ENCODE results near the gene UCK2. TPM values are rescaled to one million over a fixed set of nuclear protein-coding genes. Genes with fewer than 3 reads are reported as not detected.
A peak's percentile ranks its signal among the peaks of the same experiment; 100 is the strongest.

Gene UCK2
- total RNA-seq, 1 donor from 2014 or later, result 110 TPM

DNA sequence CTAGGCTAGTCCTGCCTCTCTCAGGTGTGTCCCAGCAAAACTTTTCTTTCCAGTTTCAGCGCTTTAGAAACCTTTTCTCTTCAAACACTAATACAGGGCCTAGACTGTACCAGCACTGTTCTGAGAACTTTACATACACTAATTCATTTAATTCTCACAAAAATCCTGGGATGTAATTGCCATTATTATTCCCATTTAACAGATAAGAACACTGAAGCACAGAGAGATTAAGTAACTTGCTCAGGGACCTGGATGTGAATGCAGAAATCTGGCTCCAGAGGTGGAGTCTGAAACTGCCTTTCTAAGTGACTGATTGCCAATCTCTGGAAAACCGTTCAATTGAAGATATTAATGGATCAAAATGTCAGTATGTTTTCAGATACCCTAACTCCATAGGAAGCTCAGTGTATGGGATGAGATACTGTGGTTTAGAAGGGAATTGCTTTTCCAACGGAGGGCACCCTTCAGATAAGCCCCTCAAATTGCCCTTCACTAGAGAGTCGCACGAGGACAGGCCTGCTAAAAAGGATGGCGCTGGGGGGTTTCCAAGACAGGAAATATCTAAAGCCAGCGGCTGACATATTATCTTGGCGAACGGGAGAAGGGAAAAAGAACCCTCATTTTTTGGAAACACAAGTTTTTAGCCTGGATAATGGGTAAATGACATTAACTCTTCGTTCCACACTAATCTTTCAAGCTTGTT is 698 bp upstream of the UCK2 start:
- Mint-ChIP-seq H3K36me3 (ENCODE audit: low read depth) (peaks cover 7% of the 10 kb centered on the region), H3K4me3 (peak overlapping the region; percentile 97), H3K27me3 (peaks cover 17% of the 10 kb centered on the region), H3K9me3 (no peaks in the 10 kb centered on the region), H3K4me1 (peaks cover 13% of the 10 kb centered on the region), H3K27ac (peak overlapping the region; percentile 82)
- DNase-seq, result no peak
- intact Hi-C loops (cut with micrococcal nuclease), result loop anchor here (1.0 to 5.0 kb wide), 5 partner anchors 57 to 666 kb away; partner anchors contain the start of gene MGST3

DNA sequence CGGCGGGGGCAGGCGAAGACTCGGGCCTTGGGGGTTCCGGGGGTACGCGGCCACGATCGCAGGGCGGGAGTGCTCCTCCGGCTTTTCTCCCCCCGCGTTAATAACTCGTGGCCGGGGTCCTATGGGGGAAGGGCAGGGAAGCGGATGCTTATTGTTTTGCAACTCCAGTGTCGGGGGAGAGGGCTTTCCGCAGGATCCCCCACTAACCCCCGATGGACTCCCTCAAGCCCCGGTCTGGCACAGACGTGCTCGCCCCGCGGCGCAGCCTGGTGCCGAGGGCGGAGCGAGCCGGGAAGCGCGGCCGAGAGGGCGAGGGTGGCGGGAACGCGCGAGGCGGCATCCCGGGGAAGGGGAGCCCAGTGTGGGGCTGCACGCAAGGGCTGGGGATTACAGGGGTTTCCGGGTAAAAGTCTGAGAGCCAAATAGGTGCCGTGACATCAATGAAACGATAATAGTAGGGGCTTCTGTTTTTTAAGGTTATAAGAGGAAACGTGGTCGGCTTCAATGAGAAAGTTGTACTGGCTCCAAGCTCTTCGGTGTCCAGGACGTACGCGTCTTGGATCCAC is 772 bp downstream of the UCK2 start:
- peak overlapping the region; percentile 95 for H3K27ac Mint-ChIP-seq
- peaks cover 16% of the 10 kb centered on the region for H3K27me3 Mint-ChIP-seq
- no peaks in the 10 kb centered on the region for H3K9me3 Mint-ChIP-seq
- peak; percentile 85 for DNase-seq
- H3K36me3 Mint-ChIP-seq (ENCODE audit: low read depth), result peaks cover 9% of the 10 kb centered on the region
- intact Hi-C loops (cut with micrococcal nuclease), result loop anchor here (2.0 to 5.0 kb wide), 3 partner anchors 15 to 664 kb away; no protein-coding TSS in a partner anchor
- H3K4me1 Mint-ChIP-seq, result peaks cover 19% of the 10 kb centered on the region
- peak overlapping the region; percentile 97 for H3K4me3 Mint-ChIP-seq

DNA sequence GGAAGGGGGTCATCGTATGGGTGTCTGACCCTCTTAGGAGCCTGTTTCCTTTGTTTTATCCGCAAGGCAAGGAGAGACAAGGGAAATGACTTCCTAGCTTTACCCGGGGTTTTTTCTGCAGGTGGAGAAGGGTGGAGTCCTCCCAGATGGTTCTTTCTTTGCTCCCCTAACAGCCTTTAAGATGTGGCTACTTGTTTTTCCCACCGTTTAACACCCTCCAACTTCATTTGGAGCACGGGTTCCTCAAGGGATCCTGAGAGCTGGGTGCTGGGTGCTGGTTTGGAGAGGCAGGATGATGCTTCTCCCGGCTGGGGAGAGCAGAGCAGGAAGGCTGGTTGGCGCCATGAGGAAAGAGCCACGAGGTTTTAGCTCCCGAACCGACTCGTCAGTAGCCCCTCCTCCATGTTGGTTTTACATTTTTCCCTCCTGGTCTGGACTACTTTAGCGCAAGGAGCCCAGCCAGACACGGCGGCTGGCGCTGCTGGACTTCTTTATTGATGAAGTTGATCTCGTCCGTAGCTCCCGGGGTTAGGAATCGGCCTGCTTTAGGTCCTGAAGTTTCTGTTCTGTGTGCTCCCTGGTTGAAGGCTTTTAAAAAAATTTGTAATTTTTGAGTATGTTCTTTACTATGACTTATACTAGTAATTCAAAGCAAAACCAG is 1.4 kb downstream of the UCK2 start:
- Mint-ChIP-seq H3K27ac (peak overlapping the region; percentile 95), H3K4me1 (peaks cover 24% of the 10 kb centered on the region), H3K36me3 (ENCODE audit: low read depth) (peaks cover 11% of the 10 kb centered on the region), H3K4me3 (peak overlapping the region; percentile 97), H3K9me3 (no peaks in the 10 kb centered on the region), H3K27me3 (peaks cover 13% of the 10 kb centered on the region)
- peak; percentile 69 for DNase-seq
- intact Hi-C loops (cut with micrococcal nuclease), result loop anchor here (2.0 to 5.0 kb wide), 3 partner anchors 14 to 664 kb away; no protein-coding TSS in a partner anchor

- DNase-seq, result no peak
- H3K4me1 Mint-ChIP-seq, result peaks cover 26% of the 10 kb centered on the region
- H3K36me3 Mint-ChIP-seq (ENCODE audit: low read depth), result peaks cover 11% of the 10 kb centered on the region
- H3K27ac Mint-ChIP-seq, result no peak overlapping the region
- intact Hi-C loops (cut with micrococcal nuclease), result loop anchor here (2.0 to 5.0 kb wide), 3 partner anchors 13 to 662 kb away; no protein-coding TSS in a partner anchor
- peak overlapping the region; percentile 97 for H3K4me3 Mint-ChIP-seq
- H3K9me3 Mint-ChIP-seq, result no peaks in the 10 kb centered on the region
- H3K27me3 Mint-ChIP-seq, result peaks cover 8% of the 10 kb centered on the region
These were observed 2.5 kb downstream of the UCK2 start for GRCh38 chr1:165829888-165830287.

GRCh38 chr1:165831146-165831545 is 3.7 kb downstream of the UCK2 start:
- Mint-ChIP-seq H3K4me3 (no peak overlapping the region), H3K36me3 (ENCODE audit: low read depth) (peaks cover 11% of the 10 kb centered on the region), H3K27me3 (peaks cover under 1% of the 10 kb centered on the region), H3K27ac (no peak overlapping the region), H3K9me3 (no peaks in the 10 kb centered on the region), H3K4me1 (peaks cover 26% of the 10 kb centered on the region)
- DNase-seq, result no peak
- intact Hi-C loops (cut with micrococcal nuclease), result no loop called here

- Mint-ChIP-seq H3K27ac (no peak overlapping the region), H3K4me3 (no peak overlapping the region), H3K9me3 (no peaks in the 10 kb centered on the region), H3K27me3 (no peaks in the 10 kb centered on the region), H3K36me3 (ENCODE audit: low read depth) (peaks cover 15% of the 10 kb centered on the region), H3K4me1 (peaks cover 28% of the 10 kb centered on the region)
- intact Hi-C loops (cut with micrococcal nuclease), result no loop called here
- DNase-seq, result no peak
These were observed 5.5 kb downstream of the UCK2 start for GRCh38 chr1:165832902-165833301.

- Mint-ChIP-seq H3K9me3 (no peaks in the 10 kb centered on the region), H3K36me3 (ENCODE audit: low read depth) (peaks cover 15% of the 10 kb centered on the region), H3K27ac (no peak overlapping the region), H3K27me3 (no peaks in the 10 kb centered on the region), H3K4me3 (no peak overlapping the region), H3K4me1 (peaks cover 32% of the 10 kb centered on the region)
- DNase-seq, result no peak
- intact Hi-C loops (cut with micrococcal nuclease), result no loop called here
These were observed 5.9 kb downstream of the UCK2 start for GRCh38 chr1:165833358-165833757.

DNA sequence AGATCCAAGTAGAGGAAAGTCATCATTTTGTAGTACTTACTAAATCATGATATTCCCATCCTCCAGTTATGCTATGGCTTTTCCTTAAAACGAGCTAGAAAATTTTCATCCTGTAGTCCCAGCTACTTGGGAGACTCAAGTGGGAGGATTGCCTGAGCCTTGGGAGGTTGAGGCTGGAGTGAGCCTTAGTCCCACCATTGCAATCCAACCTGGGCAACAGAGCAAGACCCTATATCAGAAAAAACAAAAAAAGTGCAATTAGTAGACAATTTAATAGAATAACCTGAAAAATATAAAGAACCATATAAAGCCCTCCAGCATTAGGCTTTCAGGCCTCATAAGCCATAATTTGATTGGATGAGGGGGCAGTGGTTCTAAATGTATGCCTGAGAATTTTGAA is 6.8 kb downstream of the UCK2 start:
- no peak for DNase-seq
- Mint-ChIP-seq H3K27me3 (no peaks in the 10 kb centered on the region), H3K9me3 (no peaks in the 10 kb centered on the region), H3K4me1 (peaks cover 32% of the 10 kb centered on the region), H3K27ac (no peak overlapping the region), H3K4me3 (no peak overlapping the region), H3K36me3 (ENCODE audit: low read depth) (peaks cover 14% of the 10 kb centered on the region)
- intact Hi-C loops (cut with micrococcal nuclease), result no loop called here

DNA sequence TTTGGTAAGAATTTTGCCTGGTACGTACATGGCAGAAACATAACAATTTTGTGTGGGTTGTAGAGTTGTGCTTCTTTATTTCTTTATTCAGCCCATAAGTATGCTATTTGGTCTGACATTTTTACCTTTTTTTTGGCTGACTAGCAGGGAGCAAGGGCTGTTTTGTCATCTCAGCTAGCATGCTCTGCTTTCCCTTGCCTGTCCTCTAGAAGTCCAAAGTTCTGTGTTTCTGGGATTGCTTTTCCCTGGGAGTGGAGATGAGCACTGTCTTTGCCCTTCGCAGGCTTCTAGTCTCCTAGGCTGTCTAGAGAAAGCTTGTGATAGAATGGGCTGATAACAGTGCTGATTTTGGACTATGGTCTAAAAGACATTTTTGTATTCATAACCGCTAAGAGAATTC is 7.5 kb downstream of the UCK2 start:
- Mint-ChIP-seq H3K36me3 (ENCODE audit: low read depth) (peaks cover 11% of the 10 kb centered on the region), H3K4me3 (no peak overlapping the region), H3K27me3 (no peaks in the 10 kb centered on the region), H3K9me3 (no peaks in the 10 kb centered on the region), H3K27ac (no peak overlapping the region), H3K4me1 (peaks cover 32% of the 10 kb centered on the region)
- intact Hi-C loops (cut with micrococcal nuclease), result no loop called here
- no peak for DNase-seq

GRCh38 chr1:165836664-165837482 is 9.5 kb downstream of the UCK2 start:
- no peak overlapping the region for H3K4me3 Mint-ChIP-seq
- H3K36me3 Mint-ChIP-seq (ENCODE audit: low read depth), result peaks cover 9% of the 10 kb centered on the region
- no peaks in the 10 kb centered on the region for H3K9me3 Mint-ChIP-seq
- H3K27ac Mint-ChIP-seq, result no peak overlapping the region
- intact Hi-C loops (cut with micrococcal nuclease), result no loop called here
- H3K4me1 Mint-ChIP-seq, result peaks cover 40% of the 10 kb centered on the region
- H3K27me3 Mint-ChIP-seq, result no peaks in the 10 kb centered on the region
- no peak for DNase-seq

DNA sequence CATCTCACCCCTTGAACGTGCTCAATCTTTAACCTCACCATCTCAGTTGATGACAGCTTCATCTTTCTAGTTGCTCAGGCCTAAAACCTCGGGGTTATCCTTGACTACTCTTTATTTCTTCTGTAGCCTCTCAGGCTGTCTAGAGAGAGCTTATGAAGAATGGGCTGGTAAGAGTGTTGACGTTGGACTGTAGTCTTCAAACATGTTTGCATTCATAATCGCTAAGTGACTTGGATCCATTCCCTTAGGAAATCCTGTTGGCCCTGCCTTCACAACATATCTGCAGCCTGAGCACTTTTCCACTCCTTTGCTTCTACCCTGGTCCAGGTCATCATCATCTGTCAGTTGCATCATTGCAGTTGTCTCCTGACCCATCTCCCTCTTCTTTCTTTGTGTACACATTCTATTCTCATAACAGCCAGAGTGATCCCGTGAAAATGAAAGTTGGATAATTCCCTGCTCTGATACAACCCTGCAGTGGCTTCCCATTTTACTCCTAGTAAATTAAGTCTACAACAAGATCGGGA is 10.5 kb downstream of the UCK2 start:
- no peaks in the 10 kb centered on the region for H3K27me3 Mint-ChIP-seq
- intact Hi-C loops (cut with micrococcal nuclease), result no loop called here
- H3K4me1 Mint-ChIP-seq, result peaks cover 45% of the 10 kb centered on the region
- H3K27ac Mint-ChIP-seq, result no peak overlapping the region
- H3K9me3 Mint-ChIP-seq, result no peaks in the 10 kb centered on the region
- peaks cover 8% of the 10 kb centered on the region for H3K36me3 Mint-ChIP-seq (ENCODE audit: low read depth)
- no peak overlapping the region for H3K4me3 Mint-ChIP-seq
- no peak for DNase-seq

GRCh38 chr1:165840423-165840822 is 13.0 kb downstream of the UCK2 start:
- intact Hi-C loops (cut with micrococcal nuclease), result loop anchor here (5.0 kb wide), 1 partner anchor 37 kb away; no protein-coding TSS in a partner anchor
- Mint-ChIP-seq H3K9me3 (no peaks in the 10 kb centered on the region), H3K4me1 (peaks cover 49% of the 10 kb centered on the region), H3K27ac (no peak overlapping the region), H3K27me3 (no peaks in the 10 kb centered on the region), H3K36me3 (ENCODE audit: low read depth) (peaks cover 6% of the 10 kb centered on the region), H3K4me3 (no peak overlapping the region)
- no peak for DNase-seq

- Mint-ChIP-seq H3K4me1 (peaks cover 57% of the 10 kb centered on the region), H3K27ac (no peak overlapping the region), H3K27me3 (no peaks in the 10 kb centered on the region), H3K9me3 (no peaks in the 10 kb centered on the region), H3K4me3 (no peak overlapping the region), H3K36me3 (ENCODE audit: low read depth) (peaks cover 6% of the 10 kb centered on the region)
- intact Hi-C loops (cut with micrococcal nuclease), result loop anchor here (2.0 to 5.0 kb wide), 2 partner anchors 13 to 36 kb away; no protein-coding TSS in a partner anchor
- DNase-seq, result no peak
These were observed 14.2 kb downstream of the UCK2 start for GRCh38 chr1:165841582-165842017.

Measured in activated CD4-positive, alpha-beta T cell treated with anti-CD3 and anti-CD28 coated beads, Interleukin-2, amount 10 ng/mL, durations not matched to agents 24 days and 14 days (primary cell).